Upper lobe of left lung (tissue), 6 donors: ENCODE results near the gene XBP1. TPM values are rescaled to one million over a fixed set of nuclear protein-coding genes. Genes with fewer than 3 reads are reported as not detected.
"Not testable (repeated sequence)": the region's sequence is repeated elsewhere in the genome, so short reads cannot be mapped to it uniquely, and the experiment has no call there.

ENCODE experiments used
- ATAC-seq, 2 donors: fragments of 200-7000 bp; cut with Tn5 transposase; one replicate each; pipeline ENCODE4 v1.9.1; 2022; ENCODE audit warnings: mild to moderate bottlenecking in 2 of 2, moderate library complexity in 2 of 2; ENCODE audit not compliant: low FRiP score in 2 of 2
- DNase-seq, 2 donors: peaks; one replicate each; pipeline ENCODE4 v3.0.0-alpha.2; 2019 to 2020
- H3K27ac ChIP-seq, 4 donors: fragments of 200-600 bp; sonication (generic); one replicate each; pipeline ENCODE4 v1.5.1; 2016 to 2019
- H3K27me3 ChIP-seq, 4 donors: fragments of 200-600 bp; sonication (generic); one replicate each; pipeline ENCODE4 v1.5.1; 2017 to 2019
- H3K36me3 ChIP-seq, 4 donors: fragments of 200-600 bp; sonication (generic); one replicate each; pipeline ENCODE4 v1.5.1; 2016 to 2019
- H3K4me1 ChIP-seq, 4 donors: fragments of 200-600 bp; sonication (generic); one replicate each; pipeline ENCODE4 v1.5.1; 2018 to 2019
- H3K4me3 ChIP-seq, 4 donors: fragments of 200-600 bp; sonication (generic); one replicate each; pipeline ENCODE4 v1.5.1; 2017 to 2019; ENCODE audit warnings: mild to moderate bottlenecking in 2 of 4, moderate library complexity in 1 of 4
- H3K9me3 ChIP-seq, 4 donors: fragments of 200-600 bp; sonication (generic); one replicate each; pipeline ENCODE4 v1.5.1; 2018 to 2019
- EP300 ChIP-seq, 4 donors: sonication (generic); formaldehyde crosslinking; IDR thresholded peaks; one replicate each; pipeline ENCODE4 v1.5.1; 2017; ENCODE audit warnings: antibody characterized with exemption in 4 of 4, control low read depth in 2 of 4
- POLR2A ChIP-seq, 4 donors: fragments of 450-650 bp; IDR thresholded peaks; one replicate each; pipeline ENCODE4 v1.5.1; 2016 to 2017; ENCODE audit warnings: antibody characterized with exemption in 4 of 4, mild to moderate bottlenecking in 2 of 4
- POLR2AphosphoS5 ChIP-seq, 2 donors: sonication (generic); formaldehyde crosslinking; IDR thresholded peaks; one replicate each; pipeline ENCODE4 v1.5.1; 2017; ENCODE audit warnings: antibody characterized with exemption in 2 of 2
- WGBS, 2 donors: methylation state at CpG; one replicate each; pipeline ENCODE4 v1.1.5; 2017 to 2018; 5-methylcytosine and 5-hydroxymethylcytosine counted together
- total RNA-seq, 6 donors: library from RNA; depleted of rRNA in 4 of 6; stranded (reverse); fragments of >200 nt in 4 of 6; gene quantifications; one replicate each; pipeline versions ENCODE4 v1.1.0 to v1.2.1, GENCODE V29; 2016 to 2021
- TF ChIP-seq, protein P1 (sequence below), 6 experiments: fragments of 450-650 bp in 4 of 6; fragments of 200-600 bp in 2 of 6; sonication (generic) in 2 of 6; IDR thresholded peaks; one replicate each; pipeline ENCODE4 v1.5.1; 2016 to 2019; ENCODE audit warnings: antibody characterized with exemption in 6 of 6
- donor health status: DM: no; HTN: no; CAD: no; lungs with moderate emphysema.
- donor health status: DM: no; HTN: yes; CAD: no; lungs with severe emphysema.

Gene XBP1
- total RNA-seq, 6 donors from 2014 or later = 208 to 377 (median 279) TPM

DNA sequence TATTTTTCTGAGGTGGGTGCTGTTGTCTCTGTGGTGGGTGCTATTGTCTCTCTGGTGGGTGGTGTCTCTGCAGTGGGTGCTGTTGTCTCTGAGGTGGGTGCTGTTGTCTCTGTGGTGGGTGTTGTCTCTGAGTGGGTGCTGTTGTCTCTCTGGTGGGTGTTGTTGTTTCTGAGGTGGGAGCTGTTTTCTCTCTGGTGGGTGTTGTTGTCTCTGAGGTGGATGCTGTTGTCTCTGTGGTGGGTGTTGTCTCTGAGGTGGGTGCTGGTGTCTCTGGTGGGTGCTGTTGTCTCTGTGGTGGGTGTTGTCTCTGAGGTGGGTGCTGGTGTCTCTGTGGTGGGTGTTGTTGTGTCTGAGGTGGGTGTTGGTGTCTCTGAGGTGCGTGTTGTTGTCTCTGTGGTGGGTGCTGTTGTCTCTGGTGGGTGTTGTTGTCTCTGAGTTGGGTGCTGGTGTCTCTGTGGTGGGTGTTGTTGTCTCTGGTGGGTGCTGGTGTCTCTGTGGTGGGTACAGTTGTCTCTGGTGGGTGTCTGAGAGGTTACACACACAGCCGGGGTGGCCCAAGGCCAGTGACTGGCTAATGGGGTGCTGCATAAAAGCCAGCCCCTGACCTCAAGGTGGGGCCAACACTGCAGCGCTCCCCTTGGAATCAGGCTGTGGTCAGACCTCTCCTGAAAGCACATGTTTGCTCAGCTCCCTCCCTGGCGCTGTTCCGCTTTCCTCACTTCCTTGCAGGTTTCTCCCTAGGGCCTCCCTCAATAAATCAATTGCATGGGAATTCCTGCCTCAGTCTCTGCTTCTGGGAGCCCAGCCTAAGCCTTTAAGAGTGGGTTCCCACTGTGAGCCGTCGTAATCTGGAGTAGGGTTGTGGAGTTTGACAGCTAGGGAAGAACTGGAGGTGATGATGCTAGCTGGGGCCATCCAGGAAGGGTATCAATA lies 31.0 kb upstream of the XBP1 start:
- TF ChIP-seq EP300 (IDR thresholded peaks at IDR 0.05) = no peak
- no peak for TF ChIP-seq POLR2A (IDR thresholded peaks at IDR 0.05)
- TF ChIP-seq, protein P1, sequence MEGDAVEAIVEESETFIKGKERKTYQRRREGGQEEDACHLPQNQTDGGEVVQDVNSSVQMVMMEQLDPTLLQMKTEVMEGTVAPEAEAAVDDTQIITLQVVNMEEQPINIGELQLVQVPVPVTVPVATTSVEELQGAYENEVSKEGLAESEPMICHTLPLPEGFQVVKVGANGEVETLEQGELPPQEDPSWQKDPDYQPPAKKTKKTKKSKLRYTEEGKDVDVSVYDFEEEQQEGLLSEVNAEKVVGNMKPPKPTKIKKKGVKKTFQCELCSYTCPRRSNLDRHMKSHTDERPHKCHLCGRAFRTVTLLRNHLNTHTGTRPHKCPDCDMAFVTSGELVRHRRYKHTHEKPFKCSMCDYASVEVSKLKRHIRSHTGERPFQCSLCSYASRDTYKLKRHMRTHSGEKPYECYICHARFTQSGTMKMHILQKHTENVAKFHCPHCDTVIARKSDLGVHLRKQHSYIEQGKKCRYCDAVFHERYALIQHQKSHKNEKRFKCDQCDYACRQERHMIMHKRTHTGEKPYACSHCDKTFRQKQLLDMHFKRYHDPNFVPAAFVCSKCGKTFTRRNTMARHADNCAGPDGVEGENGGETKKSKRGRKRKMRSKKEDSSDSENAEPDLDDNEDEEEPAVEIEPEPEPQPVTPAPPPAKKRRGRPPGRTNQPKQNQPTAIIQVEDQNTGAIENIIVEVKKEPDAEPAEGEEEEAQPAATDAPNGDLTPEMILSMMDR (IDR thresholded peaks at IDR 0.05) = no peak
- no peak for TF ChIP-seq POLR2AphosphoS5 (IDR thresholded peaks at IDR 0.05)
- Histone ChIP-seq H3K36me3 (no peaks in the 10 kb centered on the region), H3K27ac (no peak overlapping the region), H3K4me3 (no peak overlapping the region), H3K9me3 (no peaks in the 10 kb centered on the region), H3K27me3 (no peaks in the 10 kb centered on the region), H3K4me1 (peaks cover 0 to 11% (median 5%) of the 10 kb centered on the region in 4 donors)
- ATAC-seq (no peak), DNase-seq (no peak)
- 65 to 96% methylated on average over 5 to 6 of the region's 7 CpGs for WGBS, 2 donors

- TF ChIP-seq POLR2AphosphoS5 (IDR thresholded peaks at IDR 0.05) (no peak), POLR2A (IDR thresholded peaks at IDR 0.05) (no peak), EP300 (IDR thresholded peaks at IDR 0.05) (no peak)
- TF ChIP-seq, protein P1 (IDR thresholded peaks at IDR 0.05) = no peak
Measured at GRCh38 chr22:28830441-28830840, 30.1 kb upstream of the XBP1 start.

GRCh38 chr22:28829358-28830181 lies 29.2 kb upstream of the XBP1 start:
- peak overlapping the region in 1 of 4 donors; percentile 48 for H3K27ac ChIP-seq

More at GRCh38 chr22:28830441-28830840, 30.1 kb upstream of the XBP1 start:
- H3K9me3 ChIP-seq = no peaks in the 10 kb centered on the region
- peaks cover 0 to 11% (median 5%) of the 10 kb centered on the region in 4 donors for H3K4me1 ChIP-seq
- no peak overlapping the region for H3K4me3 ChIP-seq
- ATAC-seq (no peak), DNase-seq (no peak)
- H3K36me3 ChIP-seq = no peaks in the 10 kb centered on the region
- peak overlapping the region in 1 of 4 donors; percentile 48 for H3K27ac ChIP-seq
- no peaks in the 10 kb centered on the region for H3K27me3 ChIP-seq
- 90 to 91% methylated on average over 3 of the region's 3 CpGs for WGBS, 2 donors

DNA sequence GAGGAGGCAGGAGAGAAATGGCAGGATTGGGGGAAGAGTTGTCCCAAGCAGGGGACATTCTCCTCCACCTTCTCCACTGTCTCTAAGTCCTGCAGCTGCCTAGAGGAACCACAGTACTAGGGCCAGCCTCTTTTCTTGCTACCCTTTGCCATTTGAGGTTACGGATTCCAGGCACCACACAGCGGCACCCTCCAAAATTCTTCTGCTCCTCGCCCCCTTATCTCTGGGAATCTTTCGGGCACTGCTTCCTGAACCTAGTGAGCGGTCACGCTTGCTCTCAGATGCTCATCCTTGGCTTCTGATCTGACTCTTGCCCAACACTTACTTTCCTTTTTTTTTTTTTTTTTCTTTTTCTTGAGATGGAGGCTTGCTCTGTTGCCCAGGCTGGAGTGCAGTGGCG lies 26.6 kb upstream of the XBP1 start:
- WGBS, 2 donors = 77 to 96% methylated on average over 7 of the region's 7 CpGs
- Histone ChIP-seq H3K4me3 (no peak overlapping the region), H3K36me3 (peaks cover 0 to 4% (median 0%) of the 10 kb centered on the region in 4 donors), H3K4me1 (peaks cover 0 to 22% (median 5%) of the 10 kb centered on the region in 4 donors), H3K27ac (no peak overlapping the region), H3K27me3 (no peaks in the 10 kb centered on the region), H3K9me3 (no peaks in the 10 kb centered on the region)
- DNase-seq = no peak
- TF ChIP-seq POLR2AphosphoS5 (IDR thresholded peaks at IDR 0.05) = no peak
- TF ChIP-seq POLR2A (IDR thresholded peaks at IDR 0.05) = no peak
- TF ChIP-seq, protein P1 (IDR thresholded peaks at IDR 0.05) = no peak
- TF ChIP-seq EP300 (IDR thresholded peaks at IDR 0.05) = no peak
- no peak for ATAC-seq

More at GRCh38 chr22:28829358-28830181, 29.2 kb upstream of the XBP1 start:
- Histone ChIP-seq H3K36me3 (no peaks in the 10 kb centered on the region), H3K9me3 (no peaks in the 10 kb centered on the region), H3K27me3 (no peaks in the 10 kb centered on the region), H3K4me1 (peaks cover 0 to 11% (median 5%) of the 10 kb centered on the region in 4 donors), H3K4me3 (no peak overlapping the region)
- ATAC-seq (peak; percentile 92 to 96), DNase-seq (peak in 1 of 2 donors; percentile 85)
- 33 to 36% methylated on average over 12 of the region's 12 CpGs for WGBS, 2 donors
- TF ChIP-seq POLR2A (IDR thresholded peaks at IDR 0.05) = peak in 1 of 4 donors; percentile 15
- no peak for TF ChIP-seq POLR2AphosphoS5 (IDR thresholded peaks at IDR 0.05)
- TF ChIP-seq, protein P1 (IDR thresholded peaks at IDR 0.05) = peak; percentile 88 to 97 (median 94)
- TF ChIP-seq EP300 (IDR thresholded peaks at IDR 0.05) = peak in 1 of 4 donors; percentile 5

DNA sequence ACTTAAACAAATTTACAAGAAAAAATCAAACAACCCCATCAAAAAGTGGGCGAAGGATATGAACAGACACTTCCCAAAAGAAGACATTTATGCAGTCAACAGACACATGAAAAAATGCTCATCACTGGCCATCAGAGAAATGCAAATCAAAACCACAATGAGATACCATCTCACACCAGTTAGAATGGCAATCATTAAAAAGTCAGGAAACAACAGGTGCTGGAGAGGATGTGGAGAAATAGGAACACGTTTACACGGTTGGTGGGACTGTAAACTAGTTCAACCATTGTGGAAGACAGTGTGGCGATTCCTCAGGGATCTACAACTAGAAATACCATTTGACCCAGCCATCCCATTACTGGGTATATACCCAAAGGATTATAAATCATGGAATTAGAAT lies 26.1 kb upstream of the XBP1 start:
- WGBS, 2 donors = 67 to 78% methylated on average over 4 of the region's 4 CpGs
- H3K27me3 ChIP-seq, H3K4me3 ChIP-seq, H3K27ac ChIP-seq, DNase-seq, H3K9me3 ChIP-seq, ATAC-seq, H3K36me3 ChIP-seq: not testable (repeated sequence)
- peaks cover 0 to 22% (median 5%) of the 10 kb centered on the region in 4 donors for H3K4me1 ChIP-seq

GRCh38 chr22:28824455-28824854 lies 24.1 kb upstream of the XBP1 start:
- H3K4me1 ChIP-seq = peaks cover 0 to 27% (median 7%) of the 10 kb centered on the region in 4 donors
- not testable (repeated sequence) for H3K4me3 ChIP-seq, DNase-seq, H3K27ac ChIP-seq, H3K27me3 ChIP-seq, H3K9me3 ChIP-seq, H3K36me3 ChIP-seq, ATAC-seq
- 89 to 91% methylated on average over 9 of the region's 9 CpGs for WGBS, 2 donors
